HL-60/S4 treated with retinoic acid at 250 ng/mL for 4 days and 3 days (cell line): ENCODE results near the gene PTCD2.
"Not testable (repeated sequence)": the region's sequence is repeated elsewhere in the genome, so short reads cannot be mapped to it uniquely, and the experiment has no call there.

Experiments used
- in situ Hi-C: fragments of 300-500 bp; cut with MboI; formaldehyde crosslinking; loops from 2 replicates; pipeline ENCODE4 v1.7.0; 2022; ENCODE audit warnings: low sequenced_read_pairs

PTCD2 gene

GRCh38 chr5:72296256-72296655, 23.9 kb upstream of the PTCD2 start:
- in situ Hi-C loops = no loop called here

- in situ Hi-C loops = not testable (repeated sequence)
Measured at GRCh38 chr5:72298136-72298535, 22.0 kb upstream of the PTCD2 start.

GRCh38 chr5:72298711-72299110, 21.5 kb upstream of the PTCD2 start:
- in situ Hi-C loops = no loop called here

- in situ Hi-C loops = no loop called here
Measured at GRCh38 chr5:72300590-72301339, 19.4 kb upstream of the PTCD2 start.

GRCh38 chr5:72301557-72301956, 18.6 kb upstream of the PTCD2 start:
- in situ Hi-C loops = no loop called here

GRCh38 chr5:72302171-72302570, 18.0 kb upstream of the PTCD2 start:
- in situ Hi-C loops = no loop called here

GRCh38 chr5:72305194-72306142, 14.7 kb upstream of the PTCD2 start:
- in situ Hi-C loops = no loop called here

GRCh38 chr5:72307573-72307967, 12.6 kb upstream of the PTCD2 start:
- in situ Hi-C loops = no loop called here

- in situ Hi-C loops = no loop called here
Measured at GRCh38 chr5:72307968-72308852, 12.0 kb upstream of the PTCD2 start.

GRCh38 chr5:72308853-72309191, 11.4 kb upstream of the PTCD2 start:
- in situ Hi-C loops = no loop called here

GRCh38 chr5:72313141-72313540, 7.0 kb upstream of the PTCD2 start:
- in situ Hi-C loops = no loop called here

GRCh38 chr5:72314571-72315172, 5.5 kb upstream of the PTCD2 start:
- in situ Hi-C loops = no loop called here

- in situ Hi-C loops = not testable (repeated sequence)
Measured at GRCh38 chr5:72319435-72319975, 668 bp upstream of the PTCD2 start.

- in situ Hi-C loops = no loop called here
Measured at GRCh38 chr5:72324189-72324825, 4.1 kb downstream of the PTCD2 start.

- in situ Hi-C loops = no loop called here
Measured at GRCh38 chr5:72325566-72326305, 5.6 kb downstream of the PTCD2 start.

- in situ Hi-C loops = no loop called here
Measured at GRCh38 chr5:72326306-72326649, 6.1 kb downstream of the PTCD2 start.

- in situ Hi-C loops = no loop called here
Measured at GRCh38 chr5:72328172-72328571, 8.0 kb downstream of the PTCD2 start.

- in situ Hi-C loops = no loop called here
Measured at GRCh38 chr5:72330712-72331111, 10.5 kb downstream of the PTCD2 start.

GRCh38 chr5:72337159-72337558, 17.0 kb downstream of the PTCD2 start:
- in situ Hi-C loops = no loop called here
